HepG2 (cell line): ENCODE results near the gene MACROD2.

Experiments
- ATF3 ChIP-seq: sonication (generic); formaldehyde crosslinking; IDR thresholded peaks from 2 replicates; pipeline ENCODE4 v1.4.0; 2020; ENCODE audit warnings: missing genetic modification reagents
- CTCF ChIP-seq: sonication (generic); formaldehyde crosslinking; IDR thresholded peaks from 2 replicates; pipeline ENCODE4 v1.5.0; 2020; ENCODE audit warnings: mild to moderate bottlenecking, missing genetic modification reagents, moderate library complexity
- HCFC1 ChIP-seq: fragments of 150-350 bp; IDR thresholded peaks from 2 replicates; pipeline ENCODE4 v1.6.1; 2014; ENCODE audit warnings: low read depth, low read length
- ISL2 ChIP-seq: sonication (generic); formaldehyde crosslinking; IDR thresholded peaks from 2 replicates; pipeline ENCODE4 v1.5.0; 2020; ENCODE audit warnings: missing genetic modification reagents
- KLF16 ChIP-seq, 2 experiments: sonication (generic) in 1 of 2; formaldehyde crosslinking in 1 of 2; IDR thresholded peaks; 2 replicates each; pipeline versions ENCODE4 v1.6.1 to v1.8.0; 2016 to 2023; ENCODE audit warnings: missing genetic modification reagents in 2 of 2, missing compliant biosample characterization in 1 of 2
- KLF9 ChIP-seq: IDR thresholded peaks from 2 replicates; pipeline ENCODE4 v1.6.1; 2016; ENCODE audit warnings: low read depth
- POLR2A ChIP-seq, 2 experiments: IDR thresholded peaks; 2 replicates each; pipeline ENCODE4 v1.6.1; 2011; ENCODE audit warnings: low read depth in 2 of 2, low read length in 2 of 2, mild to moderate bottlenecking in 1 of 2, moderate library complexity in 1 of 2; ENCODE audit not compliant: insufficient read depth in 1 of 2
- TRAFD1 ChIP-seq: sonication (generic); formaldehyde crosslinking; IDR thresholded peaks from 2 replicates; pipeline ENCODE4 v1.5.1; 2020; ENCODE audit warnings: missing genetic modification reagents, mild to moderate bottlenecking, borderline replicate concordance
- ZBTB34 ChIP-seq: sonication (generic); formaldehyde crosslinking; IDR thresholded peaks from 2 replicates; pipeline ENCODE4 v1.8.0; 2022; ENCODE audit warnings: mild to moderate bottlenecking, missing genetic modification reagents
- ZNF644 ChIP-seq: IDR thresholded peaks from 2 replicates; pipeline ENCODE4 v1.6.1; 2016; ENCODE audit warnings: low read depth

- TF ChIP-seq POLR2A (IDR thresholded peaks at IDR 0.05; ENCODE audit: insufficient read depth in 1 of 2, low read depth in 2 of 2, low read length in 2 of 2) (no peak), ZBTB34 (no peak), KLF16 (CRISPR knock-in tag; IDR thresholded peaks at IDR 0.05) (no peak), KLF9 (CRISPR knock-in tag) (no peak), CTCF (CRISPR knock-in tag) (no peak), TRAFD1 (no peak), HCFC1 (no peak), ISL2 (CRISPR knock-in tag) (no peak), ATF3 (no peak), ZNF644 (CRISPR knock-in tag) (no peak)
These were observed 952.6 kb downstream of the MACROD2 start for GRCh38 chr20:14947946-14948345.
